NCI-H2029 (cell line): ENCODE results near the gene ANTXR2.
"Not testable (repeated sequence)": the region's sequence is repeated elsewhere in the genome, so short reads cannot be mapped to it uniquely, and the experiment has no call there.

Experiments used
- DNase-seq: peaks from one replicate; lab custom pipeline; 2025; lab: John Stamatoyannopoulos, UW

Gene ANTXR2

DNA sequence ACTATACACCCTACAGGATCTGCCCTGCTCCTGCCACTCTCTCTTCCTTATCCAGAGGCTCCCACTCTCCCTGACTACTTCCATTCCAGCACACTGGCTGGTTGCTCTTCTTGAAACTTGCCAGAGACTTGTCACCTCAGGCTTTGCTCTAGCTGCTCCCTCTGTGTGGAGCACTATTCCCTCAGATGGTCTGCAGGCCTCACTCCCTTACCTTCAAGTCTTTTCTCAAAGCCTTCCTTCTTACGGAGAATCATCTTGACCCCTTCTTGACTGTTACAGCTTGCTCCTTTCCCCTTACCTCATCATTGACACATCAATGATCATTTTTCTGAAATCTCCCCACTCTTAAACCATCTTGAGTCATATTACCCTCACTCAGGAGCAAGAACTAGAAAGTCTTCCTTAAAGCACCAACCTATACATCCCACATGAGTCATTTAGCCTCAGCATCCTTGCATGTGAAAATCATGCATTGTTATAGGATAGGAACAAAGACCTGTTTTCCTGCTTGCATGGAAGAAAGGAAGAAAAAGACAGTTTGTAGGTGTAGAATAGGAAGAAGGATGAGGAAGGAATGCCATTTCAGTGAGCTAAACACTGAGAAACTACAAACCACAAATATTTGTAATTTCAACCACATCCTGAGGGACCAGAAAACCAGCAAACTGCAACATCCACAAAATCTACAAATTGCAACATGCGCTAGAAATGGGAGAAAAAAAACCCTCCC, 55.7 kb downstream of the ANTXR2 start:
- DNase-seq, result no peak

GRCh38 chr4:80016506-80016905, 56.5 kb downstream of the ANTXR2 start:
- no peak for DNase-seq

GRCh38 chr4:80015407-80016189, 57.4 kb downstream of the ANTXR2 start:
- DNase-seq, result no peak

DNA sequence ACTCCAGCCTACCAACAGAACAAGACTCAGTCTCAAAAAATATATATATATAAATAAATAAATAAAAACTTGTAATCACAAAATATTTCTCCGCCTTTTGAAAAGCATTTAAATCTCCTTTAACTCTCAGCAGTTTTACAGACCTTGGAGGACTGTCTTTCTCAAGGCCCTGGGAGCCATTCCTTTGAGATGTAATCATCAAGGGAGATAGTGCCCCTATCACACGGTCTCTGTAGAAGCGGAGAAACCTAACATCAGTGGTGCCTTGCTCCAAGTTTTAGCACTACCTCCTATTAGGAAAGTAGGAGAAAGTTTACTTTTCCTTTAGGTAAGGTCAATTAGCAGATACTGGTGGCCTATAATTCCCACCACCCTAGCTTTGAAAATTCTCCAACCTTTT, 58.5 kb downstream of the ANTXR2 start:
- no peak for DNase-seq

DNA sequence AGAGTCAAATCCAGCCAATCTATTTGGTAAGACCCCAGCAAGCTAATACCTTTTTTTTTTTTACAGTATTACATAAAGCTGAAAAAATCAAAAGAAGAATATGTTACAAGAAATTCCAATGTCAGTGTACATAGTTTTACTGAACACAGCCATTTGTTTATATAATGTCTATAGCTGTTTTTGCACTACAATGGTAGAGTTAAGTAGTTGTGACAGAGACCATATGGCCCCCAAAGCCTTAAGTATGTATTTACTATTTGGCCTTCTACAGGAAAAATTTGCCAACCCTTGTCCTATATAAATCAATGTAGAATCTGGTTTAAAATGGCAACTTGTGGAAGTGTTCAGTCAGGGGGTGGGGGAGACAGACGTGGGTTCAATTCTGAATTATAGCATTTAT, 60.7 kb downstream of the ANTXR2 start:
- DNase-seq, result no peak

DNA sequence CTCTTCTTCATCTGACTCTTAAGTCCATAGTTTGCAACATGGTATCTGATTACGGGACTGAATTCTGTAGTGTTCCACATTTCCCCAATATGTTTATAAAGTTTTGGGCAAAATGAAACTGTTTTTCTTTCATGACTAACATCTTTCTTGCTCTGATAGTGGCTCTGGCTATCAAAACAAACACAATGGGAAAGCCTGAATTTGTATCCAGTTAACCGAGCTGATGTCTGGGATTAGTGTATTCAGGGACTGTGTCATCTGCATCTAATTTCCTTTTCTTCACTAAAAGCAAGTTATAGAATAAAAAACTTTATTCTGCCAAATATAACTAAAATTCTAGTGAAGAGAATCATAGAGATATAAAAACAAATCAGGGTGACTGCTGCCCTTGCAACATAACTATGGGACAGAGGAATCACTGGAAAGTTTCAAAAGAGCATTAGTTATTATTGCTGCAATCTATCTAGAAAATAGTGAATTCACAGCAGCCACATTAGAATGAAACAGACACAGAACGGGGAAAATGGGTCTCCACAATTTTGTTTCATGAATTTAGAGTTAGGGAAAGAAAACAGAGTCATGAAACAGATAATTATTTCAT, 61.3 kb downstream of the ANTXR2 start:
- no peak for DNase-seq

DNA sequence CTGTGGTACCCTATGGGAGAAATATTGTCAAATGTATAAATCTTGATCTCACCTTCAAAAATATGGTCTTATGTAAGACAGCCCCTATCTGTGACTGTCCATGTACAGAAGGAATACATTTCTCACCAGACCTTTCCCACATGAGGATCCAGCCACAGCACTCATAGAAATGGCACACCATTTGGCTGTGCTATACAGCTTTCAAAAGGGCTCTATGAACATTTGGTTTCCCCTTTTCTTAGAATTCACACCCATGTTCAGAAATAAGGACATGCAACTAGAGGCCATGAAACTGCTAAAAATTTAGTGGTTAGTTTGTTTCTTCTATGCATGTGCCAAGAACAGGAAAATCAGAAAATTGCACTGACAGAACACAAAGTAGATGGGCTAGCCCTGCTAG, 62.7 kb downstream of the ANTXR2 start:
- DNase-seq, result no peak

GRCh38 chr4:80009806-80010205, 63.2 kb downstream of the ANTXR2 start:
- DNase-seq, result no peak

- DNase-seq, result no peak
Measured at GRCh38 chr4:80008971-80009370, 64.1 kb downstream of the ANTXR2 start.

- DNase-seq, result no peak
Measured at GRCh38 chr4:80008351-80008750, 64.7 kb downstream of the ANTXR2 start.

DNA sequence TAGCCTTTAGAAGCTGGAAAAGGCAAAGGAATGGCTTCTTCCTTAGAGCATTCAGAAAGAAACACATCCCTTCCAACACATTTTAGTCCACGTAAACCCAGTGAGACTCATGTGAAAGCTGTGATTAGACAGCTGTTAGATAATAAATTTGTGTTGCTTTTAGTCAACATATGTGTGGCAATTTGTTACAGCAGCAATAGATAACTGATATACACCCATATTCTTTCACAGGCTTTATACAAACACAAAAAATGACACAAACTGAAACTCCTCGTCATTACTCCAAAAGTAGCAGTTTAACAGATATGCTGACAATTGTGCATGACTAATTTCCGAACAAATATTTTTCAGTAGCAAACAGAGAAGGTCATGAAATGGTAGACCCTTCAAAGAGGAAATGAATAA, 65.3 kb downstream of the ANTXR2 start:
- no peak for DNase-seq

DNA sequence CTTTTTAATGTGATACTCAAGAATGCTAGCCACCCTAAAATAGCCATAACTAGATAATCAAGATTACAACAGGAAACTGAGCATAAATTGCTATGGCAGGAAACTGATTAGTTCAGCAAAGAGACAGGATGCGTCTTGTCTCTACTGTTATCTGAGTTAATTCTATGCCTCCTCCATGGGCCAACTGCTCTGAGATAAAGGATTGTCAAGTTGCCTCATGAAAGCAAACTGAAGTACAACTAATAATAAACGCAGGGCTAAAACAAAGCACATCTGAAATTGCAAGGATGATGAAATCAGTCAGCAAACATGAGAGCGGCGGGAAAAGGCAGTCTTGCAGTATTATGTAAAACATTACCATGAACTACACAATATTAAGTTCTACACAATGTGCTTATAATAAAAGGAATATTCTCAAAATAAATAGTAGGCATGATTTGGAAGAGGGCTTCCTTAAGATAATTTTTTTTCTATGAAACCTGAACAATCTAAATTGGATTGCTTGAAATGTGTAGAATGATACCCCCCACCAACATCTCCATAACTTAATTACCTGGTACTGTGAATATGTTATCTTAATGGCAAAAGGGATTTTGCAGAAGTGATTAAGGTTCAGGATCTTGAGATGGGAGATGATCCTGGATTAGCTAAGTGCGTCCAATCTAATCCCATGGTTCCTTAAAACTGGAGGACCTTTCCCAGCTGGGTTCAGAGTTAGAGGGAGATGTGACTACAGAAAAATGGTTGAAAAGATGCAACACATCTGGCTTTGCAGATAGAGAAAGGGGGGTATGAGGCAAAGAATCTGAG, 65.9 kb downstream of the ANTXR2 start:
- no peak for DNase-seq

GRCh38 chr4:80005863-80006262, 67.2 kb downstream of the ANTXR2 start:
- DNase-seq, result no peak

DNA sequence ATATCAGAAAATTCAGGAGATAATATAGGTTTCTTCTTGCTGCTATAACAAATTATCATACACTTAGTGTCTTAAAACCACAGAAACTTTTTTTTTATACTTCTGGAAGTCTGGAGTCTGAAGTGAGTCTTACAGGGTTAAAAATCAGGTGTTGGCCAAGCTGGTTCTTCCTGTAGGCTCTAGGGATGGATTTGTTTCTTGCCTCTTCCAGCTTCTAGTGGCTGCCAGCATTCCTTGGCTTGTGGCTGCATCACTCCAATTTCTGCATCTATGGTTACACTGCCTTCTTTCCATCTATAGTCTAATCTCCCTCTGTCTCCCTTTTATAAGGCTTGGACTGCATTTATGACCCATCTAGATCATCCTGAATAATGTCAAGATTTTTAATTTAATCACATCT, 68.7 kb downstream of the ANTXR2 start:
- no peak for DNase-seq

DNA sequence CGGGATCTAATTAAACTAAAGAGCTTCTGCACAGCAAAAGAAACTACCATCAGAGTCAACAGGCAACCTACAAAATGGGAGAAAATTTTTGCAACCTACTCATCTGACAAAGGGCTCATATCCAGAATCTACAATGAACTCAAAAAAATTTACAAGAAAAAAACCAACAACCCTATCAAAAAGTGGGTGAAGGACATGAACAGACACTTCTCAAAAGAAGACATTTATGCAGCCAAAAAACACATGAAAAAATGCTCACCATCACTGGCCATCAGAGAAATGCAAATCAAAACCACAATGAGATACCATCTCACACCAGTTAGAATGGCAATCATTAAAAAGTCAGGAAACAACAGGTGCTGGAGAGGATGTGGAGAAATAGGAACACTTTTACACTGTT, 70.5 kb downstream of the ANTXR2 start:
- not testable (repeated sequence) for DNase-seq

DNA sequence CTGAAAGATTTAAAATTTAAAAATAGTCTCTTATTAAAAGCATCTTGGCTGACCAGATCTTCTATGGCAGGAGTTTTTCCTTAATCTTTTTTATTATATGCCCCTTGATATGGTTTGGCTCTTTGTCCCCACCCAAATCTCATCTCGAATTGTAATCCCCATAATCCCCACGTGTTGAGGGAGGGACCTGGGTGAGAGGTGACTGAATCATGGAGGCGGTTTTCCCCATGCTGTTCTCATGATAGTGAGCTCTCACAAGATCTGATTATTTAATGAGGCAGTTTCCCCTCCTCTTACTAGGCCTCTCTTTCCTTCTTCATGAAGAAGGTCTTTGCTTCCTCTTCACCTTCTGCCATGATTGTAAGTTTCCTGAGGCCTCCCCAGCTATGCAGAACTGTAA, 74.0 kb downstream of the ANTXR2 start:
- not testable (repeated sequence) for DNase-seq

DNA sequence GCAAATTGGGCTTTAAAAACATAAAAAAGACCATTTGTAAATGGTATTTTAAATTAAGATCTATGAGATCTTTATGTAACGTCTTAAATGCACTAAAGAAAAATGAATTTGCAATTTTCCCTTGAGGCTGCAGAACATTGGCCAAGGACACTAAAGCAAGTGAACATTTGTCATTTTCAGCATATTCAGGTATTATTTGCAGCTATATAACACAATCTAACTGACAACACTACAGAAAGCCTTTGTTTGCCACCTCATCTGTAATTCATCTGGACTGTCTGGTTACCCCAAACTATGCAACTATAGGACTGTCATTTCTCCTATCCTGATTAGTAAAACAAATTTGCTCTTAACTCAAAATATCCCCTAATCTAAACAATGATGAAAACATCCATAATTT, 74.8 kb downstream of the ANTXR2 start:
- DNase-seq, result no peak

- DNase-seq, result no peak
Measured at GRCh38 chr4:79996851-79997250, 76.2 kb downstream of the ANTXR2 start.

DNA sequence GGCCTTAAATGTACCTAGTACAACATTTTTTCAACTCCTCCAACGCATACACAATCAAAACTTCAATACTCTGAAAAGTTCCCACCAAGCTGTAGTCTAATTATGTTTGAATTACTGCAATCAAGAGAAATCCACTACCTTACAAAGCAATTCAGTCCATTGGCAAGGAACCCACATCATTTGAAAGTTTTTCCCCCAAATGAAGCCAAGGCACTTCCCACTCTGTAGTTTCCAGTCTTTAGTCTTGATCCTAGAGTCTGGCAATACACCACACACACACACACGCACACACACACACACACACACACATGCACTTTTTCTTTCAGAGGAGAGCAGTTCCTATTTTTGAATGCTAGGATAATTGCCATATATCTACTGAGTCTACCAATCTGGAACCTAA, 79.6 kb downstream of the ANTXR2 start:
- DNase-seq, result no peak

DNA sequence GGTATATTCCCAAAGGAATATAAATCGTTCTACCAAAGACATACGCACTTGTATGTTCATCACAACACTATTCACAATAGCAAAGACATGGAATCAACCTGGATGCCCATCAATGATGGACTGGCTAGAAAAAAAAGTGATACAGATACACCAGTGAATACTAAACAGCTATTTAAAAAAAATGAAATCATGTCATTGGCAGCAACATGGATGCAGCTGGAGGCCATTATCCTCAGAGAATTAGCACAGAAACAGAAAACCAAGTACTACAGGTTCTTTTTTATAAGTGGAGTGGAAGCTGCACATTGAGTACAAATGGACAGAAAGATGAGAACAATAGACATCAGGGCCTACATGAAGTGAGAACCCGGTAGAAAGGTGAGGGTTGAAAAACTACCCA, 81.4 kb downstream of the ANTXR2 start:
- no peak for DNase-seq

DNA sequence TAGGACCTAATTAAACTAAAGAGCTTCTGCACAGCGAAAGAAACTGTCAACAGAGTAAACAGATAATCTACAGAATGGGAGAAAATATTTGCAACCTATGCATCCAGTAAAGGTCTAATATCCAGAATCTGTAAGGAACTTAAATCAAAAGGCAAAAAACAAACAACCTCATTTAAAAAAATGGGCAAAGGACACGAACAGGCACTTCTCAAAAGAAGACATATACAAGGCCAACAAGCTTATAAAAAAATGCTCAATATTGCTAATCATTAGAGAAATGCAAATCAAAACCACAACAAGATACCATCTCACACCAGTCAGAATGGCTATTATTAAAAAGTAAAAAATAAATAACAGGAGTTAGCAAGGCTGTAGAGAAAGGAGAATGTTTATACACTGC, 81.9 kb downstream of the ANTXR2 start:
- DNase-seq, result not testable (repeated sequence)

GRCh38 chr4:79987401-79987800, 85.6 kb downstream of the ANTXR2 start:
- no peak for DNase-seq
